HPDE6-E6E7 (cell line): Measurements from ENCODE around the gene PEF1.
A peak's percentile ranks its signal among the peaks of the same experiment; 100 is the strongest.

Source experiments
- DNase-seq: peaks from one replicate; pipeline ENCODE4 v3.0.0; 2011; ENCODE audit warnings: missing footprints; ENCODE audit errors: extremely low spot score

PEF1 gene

DNA sequence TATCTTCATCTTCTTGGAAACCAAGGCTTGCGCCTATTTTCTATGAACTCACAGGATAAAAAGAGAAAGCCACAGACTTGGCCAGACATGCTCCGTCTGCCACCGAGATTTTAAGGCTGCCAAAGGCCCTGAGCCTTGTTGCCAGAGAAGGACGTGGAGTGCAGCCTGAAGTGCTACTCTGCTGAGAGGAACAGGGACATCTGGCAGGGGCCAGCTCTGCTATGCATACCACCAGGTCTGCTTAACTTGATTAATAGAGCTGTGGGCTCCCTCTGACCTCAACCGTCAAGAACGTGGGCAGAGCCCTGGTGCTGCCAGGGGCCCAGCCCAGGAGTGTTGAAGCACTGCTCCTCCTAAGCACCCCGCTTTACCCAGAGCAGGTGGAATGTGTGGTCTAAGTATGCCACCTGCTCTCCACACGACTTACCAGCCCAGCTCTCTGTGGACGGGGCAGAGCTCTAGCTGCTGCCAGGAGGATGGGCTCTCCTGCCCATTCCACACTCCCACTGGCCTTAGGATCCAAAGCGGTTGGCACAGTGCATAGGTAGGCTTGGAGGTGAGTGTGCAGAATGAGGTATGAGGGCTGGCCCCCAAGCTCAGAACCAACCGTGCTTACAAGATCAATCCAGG is 16.6 kb downstream of the PEF1 start:
- DNase-seq, result no peak

DNA sequence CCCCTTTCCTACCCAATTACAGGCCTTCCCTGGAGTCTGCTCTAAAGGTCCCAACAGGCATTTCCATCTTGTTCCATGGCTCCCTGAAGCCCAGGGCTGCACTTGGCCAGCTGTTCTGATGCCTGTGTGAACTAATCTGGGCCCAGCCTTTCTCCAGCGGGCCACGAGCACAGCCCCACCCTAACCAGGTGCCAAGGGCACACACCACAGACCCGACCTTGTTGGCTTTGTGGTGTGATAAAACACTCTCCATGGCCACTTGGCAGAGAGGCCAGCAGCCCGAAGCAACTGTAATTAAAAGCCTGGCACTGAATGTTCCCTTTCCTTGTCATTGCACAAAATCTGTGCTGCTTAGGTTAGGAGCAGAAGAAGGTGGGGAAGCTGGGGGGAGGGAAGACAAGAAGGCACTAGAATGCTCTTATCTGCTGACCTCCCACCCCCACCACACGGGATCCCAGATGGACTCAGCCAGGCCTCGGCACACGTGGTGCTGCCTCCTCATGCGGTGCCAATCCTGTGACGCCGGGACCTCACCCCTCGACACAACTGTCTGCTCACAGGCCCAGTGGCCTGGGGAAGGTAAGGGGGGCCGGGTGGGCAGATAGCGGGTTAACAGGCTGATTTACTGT is 17.3 kb downstream of the PEF1 start:
- no peak for DNase-seq

DNA sequence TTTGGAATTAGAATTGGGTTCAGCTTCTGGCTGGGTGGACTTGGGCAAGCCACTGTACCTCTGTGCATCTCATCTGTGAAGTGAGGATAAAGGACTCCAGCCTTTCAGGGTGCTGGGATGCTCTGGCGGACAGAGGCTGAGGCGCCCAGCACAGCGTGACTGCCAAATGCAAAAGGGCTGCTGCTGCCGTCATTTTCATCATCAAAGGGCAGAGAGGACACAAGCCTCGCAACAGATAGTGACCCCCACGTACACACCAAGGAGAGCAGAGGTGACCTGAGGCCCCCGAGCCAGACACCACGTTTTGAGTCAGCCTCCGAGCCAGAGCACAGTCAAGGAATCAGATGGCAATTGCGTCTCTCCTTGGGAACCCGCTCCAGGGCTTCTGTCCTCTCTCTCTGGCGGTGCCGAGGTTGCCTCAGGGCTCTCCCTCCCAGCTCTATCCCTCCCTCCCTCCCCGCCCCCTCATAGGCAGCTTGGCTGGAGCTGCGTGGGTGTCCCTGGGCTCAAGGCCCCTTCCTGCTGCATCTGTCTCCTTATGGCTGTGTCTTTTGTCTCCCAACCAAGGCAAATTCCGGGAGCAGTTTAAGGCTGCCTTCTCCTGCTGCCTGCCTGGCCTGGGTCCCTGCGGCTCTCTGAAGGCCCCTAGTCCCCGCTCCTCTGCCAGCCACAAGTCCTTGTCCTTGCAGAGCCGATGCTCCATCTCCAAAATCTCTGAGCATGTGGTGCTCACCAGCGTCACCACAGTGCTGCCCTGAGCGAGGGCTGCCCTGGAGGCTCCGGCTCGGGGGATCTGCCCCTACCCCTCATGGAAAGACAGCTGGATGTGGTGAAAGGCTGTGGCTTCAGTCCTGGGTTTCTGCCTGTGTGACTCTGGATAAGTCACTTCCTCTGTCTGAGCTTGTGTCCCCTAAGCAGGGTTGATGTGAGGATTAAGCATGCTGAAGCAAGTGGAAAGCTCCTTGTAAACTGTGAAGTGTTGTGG is 18.2 kb downstream of the PEF1 start:
- DNase-seq, result no peak

DNA sequence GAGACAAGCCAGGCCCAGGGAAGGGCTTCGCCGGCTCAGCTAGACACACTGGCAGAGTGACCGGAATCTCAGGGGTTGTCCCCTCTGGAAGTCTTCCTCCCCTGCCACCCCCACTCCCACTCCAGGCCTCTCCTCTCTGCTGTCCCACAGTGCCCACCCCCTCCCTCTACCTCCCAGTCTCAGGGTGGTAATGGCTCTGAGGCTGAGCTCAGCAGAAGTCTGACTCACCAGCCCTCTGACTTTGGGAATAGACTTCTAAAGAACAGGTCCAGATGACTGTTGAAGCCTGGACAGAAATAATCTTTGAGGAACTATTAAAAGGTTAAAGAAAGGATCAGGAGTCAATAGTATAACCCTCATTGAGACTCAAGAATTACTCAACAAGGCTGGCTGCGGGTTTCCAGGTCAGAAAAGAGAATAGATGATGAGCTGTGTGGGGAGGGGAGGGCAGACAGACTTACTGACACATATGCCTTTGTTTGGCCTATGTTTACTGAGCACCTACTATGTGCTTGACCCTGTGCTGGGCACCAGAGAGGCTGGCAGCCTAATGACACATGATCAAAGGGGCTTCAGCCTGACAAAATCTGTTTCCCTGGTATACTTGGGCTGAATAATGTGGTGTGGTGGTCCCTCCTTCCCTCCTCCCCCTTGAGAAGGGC is 19.0 kb downstream of the PEF1 start:
- DNase-seq, result peak; percentile 38

DNA sequence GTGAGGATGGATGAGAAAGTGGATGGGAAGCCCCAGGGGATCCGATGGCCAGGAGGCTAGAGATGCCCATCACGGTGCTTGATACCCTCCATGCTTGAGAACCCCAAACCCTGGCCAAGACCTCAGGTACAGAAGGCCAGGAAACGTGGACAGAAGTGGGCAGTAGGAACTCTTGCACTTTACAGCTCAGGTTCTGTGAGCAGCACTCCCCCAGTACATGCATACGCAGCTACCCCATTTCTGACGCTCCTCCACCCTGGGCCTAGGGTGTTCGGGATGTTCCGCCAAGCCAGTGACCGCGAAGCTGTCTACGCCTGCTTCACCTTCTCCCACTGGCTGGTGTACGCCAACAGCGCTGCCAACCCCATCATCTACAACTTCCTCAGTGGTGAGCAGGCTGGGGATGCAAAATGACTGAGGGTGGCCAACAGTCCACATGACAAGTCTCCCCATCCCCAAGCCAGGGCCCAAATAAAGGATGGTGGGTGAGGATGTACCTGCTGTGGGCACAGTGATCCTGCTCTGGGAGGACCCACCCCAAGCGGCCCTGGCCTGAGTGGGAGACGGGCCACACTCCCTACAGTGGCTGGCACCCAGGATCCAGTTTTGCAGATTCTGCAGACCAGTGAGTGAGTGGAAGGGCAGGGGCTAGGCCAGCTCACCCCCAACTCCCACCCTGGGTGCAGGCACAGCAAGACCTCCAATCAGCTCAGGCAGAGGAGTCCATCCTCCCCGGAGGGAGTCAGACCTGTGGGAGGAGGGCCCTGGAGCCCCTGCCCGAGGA is 19.8 kb downstream of the PEF1 start:
- no peak for DNase-seq

DNA sequence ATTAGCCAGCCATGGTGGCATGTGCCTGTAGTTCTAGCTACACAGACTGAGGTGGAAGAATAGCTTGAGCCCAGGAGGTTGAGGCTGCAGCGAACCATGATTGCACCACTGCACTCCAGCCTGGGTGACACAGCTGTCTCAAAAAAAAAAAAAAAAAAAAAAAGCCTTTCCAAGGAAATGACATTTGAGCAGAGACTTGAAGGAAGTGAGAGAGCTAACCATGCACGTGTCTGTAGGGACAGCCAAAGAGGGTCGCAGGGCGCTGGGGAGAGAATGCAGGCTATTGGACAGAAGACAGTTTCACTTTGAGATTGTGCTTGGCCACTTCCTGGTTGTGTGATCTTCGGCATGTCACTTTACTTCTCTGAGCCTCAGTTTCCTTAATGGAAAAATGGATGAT is 20.4 kb downstream of the PEF1 start:
- DNase-seq, result no peak

DNA sequence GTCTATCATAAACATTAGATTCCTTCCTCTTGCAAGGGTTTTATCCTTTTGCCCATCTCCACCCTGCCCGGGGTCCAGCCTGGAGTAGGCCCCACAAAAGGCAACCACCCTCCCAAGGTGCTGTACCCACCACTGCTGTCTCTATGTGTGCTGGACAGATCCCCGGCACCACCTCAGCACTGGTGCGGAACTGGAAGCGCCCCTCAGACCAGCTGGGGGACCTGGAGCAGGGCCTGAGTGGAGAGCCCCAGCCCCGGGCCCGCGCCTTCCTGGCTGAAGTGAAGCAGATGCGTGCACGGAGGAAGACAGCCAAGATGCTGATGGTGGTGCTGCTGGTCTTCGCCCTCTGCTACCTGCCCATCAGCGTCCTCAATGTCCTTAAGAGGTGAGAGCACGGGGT is 21.3 kb downstream of the PEF1 start:
- DNase-seq, result no peak

DNA sequence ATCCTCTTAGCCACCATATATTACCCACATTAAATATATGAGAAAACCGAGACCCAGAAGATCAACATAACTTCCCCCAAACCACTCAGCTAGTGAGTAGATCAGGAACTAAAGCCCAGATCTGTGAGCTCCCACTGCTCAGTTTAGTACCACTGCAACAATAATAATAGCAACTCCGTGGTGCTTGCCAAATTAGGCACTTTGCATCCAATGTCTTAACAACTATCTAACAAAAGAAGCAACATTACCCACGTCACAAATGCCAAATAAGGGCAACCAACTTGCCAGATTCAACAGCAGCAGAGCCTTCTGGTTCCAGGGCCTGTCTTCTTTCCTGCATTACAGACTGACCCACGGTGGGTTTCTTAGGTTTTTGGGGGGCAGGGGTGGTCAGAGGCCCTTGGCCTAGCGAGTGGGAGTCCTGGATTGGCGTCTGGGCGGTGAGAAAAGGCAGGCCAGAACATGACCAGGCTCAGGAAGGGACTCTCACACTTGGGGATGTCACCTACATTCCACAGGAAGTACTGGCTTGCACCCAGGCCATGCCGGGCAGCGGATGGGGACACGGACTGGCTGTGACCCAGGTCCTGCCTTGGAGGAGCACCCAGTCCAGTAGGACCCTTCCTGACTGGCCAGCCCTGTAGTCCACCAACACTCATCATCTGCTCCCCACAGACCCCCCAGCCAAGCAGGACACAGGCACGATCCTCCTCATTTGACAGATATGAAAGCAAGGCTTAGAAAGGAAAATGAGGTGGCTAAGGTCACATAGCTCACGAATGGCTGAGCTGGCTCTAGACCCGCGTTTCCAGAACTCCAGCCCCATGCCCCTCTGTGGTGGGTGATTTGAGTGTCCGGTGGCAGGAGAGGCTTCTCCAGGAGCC is 22.6 kb downstream of the PEF1 start:
- no peak for DNase-seq

DNA sequence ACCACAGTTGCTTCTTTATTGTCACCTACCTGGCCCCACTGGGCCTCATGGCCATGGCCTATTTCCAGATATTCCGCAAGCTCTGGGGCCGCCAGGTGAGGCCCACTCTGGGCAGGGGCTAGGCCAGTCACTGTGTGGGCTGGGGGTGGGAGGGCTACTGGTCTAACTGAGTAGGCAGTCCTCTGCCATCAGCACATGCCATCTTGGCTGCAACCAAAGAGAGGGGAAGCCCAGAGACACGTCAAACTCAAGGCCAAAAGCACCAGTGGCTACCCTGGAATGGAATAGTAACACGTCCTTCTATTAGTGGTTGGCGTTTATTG is 23.2 kb downstream of the PEF1 start:
- DNase-seq, result no peak

DNA sequence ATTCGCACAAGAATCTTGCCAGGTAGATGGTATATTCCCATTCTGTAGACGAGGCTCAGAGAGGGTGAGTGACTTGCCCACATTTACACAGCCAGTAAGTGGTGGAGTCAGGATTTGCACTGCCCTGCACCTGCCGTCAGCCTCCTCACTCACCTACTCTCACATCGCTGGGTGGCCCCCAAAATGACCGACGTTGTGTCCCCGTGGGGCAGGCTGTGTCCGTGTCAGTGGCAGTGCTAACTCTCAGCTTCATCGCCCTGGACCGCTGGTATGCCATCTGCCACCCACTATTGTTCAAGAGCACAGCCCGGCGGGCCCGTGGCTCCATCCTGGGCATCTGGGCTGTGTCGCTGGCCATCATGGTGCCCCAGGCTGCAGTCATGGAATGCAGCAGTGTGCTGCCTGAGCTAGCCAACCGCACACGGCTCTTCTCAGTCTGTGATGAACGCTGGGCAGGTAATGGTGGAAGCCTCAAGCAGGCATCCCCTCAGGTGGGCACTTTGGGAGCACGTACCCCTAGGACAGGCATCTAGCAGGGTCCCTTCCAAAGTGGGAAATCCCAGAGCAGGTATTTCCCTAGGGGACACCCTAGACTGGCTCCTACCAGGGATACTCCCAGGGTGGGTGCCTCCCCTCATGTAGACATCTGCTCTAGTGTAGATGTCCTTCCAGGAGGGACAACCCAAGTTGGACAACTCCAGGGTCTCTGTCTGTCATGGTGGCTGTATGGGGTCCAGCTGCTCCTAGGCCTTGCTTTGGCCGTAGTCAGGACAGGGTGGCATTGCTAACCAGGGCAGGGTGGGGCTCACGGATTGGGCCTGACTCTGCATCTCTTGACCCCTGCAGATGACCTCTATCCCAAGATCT is 23.8 kb downstream of the PEF1 start:
- DNase-seq, result no peak

DNA sequence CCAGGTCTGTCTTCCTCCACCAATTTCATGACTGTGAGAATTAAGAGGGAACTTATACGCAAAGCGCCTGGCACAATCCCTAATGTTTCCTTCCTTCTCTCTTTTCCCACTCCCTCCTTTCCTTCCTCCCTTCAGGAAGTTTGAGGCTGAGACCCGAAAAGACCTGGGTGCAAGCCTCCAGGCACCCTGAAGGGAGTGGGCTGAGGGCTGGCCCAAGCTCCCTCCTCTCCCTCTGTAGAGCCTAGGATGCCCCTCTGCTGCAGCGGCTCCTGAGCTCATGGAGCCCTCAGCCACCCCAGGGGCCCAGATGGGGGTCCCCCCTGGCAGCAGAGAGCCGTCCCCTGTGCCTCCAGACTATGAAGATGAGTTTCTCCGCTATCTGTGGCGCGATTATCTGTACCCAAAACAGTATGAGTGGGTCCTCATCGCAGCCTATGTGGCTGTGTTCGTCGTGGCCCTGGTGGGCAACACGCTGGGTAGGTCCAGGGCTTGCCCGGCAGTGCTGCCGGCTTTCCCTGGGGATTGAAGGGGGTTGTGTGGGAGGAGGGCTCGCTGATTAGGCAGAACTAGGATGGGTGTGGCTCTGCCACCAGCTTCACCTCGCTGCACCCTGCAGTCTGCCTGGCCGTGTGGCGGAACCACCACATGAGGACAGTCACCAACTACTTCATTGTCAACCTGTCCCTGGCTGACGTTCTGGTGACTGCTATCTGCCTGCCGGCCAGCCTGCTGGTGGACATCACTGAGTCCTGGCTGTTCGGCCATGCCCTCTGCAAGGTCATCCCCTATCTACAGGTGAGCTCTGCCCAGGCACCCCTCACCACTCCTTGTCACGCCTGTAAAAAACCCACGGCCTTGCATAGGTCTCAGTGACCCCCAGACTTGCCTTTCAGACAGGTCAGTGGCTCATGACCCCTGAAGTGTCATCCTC is 25.5 kb downstream of the PEF1 start:
- DNase-seq, result no peak

DNA sequence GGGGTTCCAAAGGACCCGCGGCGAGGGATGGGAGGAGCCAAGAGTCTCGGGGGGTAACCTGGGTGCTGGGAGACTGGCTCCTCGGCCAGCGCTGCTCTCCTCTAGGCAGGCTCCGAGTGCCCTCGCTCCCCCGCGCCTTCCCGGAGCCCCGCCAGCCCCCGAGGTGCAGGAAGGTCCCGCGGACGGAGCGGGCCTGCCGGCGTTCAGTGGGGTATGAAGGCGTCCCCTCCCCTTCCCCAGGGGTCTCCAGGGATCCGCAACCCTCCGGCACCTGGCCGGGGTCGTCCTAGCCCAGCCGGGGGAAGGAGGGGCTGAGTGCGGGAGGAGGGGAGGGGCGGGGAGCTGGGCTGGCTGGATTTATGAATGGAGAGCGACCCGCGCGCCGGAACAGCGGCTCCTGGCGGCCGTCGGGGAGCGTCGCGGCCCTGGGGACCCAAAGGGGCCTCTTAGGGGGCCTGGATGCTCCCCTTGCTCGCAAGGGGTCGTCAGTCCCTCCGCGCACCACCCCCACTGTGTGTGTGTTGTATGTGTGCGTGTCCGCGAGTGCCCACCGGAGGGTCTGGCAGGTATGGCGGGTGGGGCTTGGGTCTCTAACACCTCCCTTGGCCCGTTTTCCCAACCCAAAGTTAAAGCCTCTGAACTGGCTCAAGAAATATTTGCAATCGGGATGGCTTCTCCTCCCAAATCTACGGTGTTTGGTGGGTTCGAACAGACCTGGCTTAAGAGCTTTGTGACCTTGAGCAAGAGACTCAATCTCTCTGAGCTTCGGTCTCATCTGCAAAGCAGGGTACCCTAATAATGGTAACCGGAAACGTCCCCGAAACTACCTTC is 26.5 kb downstream of the PEF1 start:
- peak; percentile 43 for DNase-seq

DNA sequence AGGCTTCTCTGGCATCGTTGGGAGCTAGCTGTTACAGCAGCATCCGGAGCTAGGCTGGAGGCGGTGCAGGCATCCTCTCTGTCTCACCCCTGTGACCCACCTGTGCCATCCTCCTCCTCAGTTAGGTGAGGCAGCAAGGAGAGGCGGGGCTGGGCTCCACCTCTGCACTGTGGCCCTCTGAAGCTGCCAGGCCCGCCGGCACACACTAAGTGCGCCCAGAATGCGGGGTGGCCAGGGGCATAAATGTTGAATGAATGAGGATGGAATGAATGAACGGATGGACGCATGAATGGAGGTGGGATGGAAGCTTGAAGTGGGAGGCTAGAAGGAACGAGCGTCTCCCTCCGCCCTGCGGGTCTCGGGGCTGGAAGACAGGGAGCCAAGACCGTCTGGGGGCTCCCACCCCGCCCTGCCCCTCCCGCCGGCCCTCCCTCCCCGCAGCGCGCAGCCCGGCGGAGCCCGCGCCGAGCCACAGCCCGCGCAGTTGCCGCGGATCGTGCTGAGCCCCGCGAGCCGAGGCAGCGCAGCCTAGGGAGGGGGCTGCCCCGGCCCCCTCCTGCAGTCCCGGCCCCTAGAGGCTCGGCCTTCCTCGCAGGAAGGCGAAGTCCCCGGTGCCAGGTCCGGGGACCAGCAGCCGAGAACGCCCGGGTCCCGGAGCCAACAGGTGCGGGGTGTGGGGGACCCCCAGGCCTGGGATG is 27.3 kb downstream of the PEF1 start, which contains the start of gene HCRTR1:
Gene HCRTR1 (plus strand): TSS at position 472 of the 698 bp plus-strand sequence. CDS start 1,504 bp downstream, outside the sequence.
- no peak for DNase-seq

DNA sequence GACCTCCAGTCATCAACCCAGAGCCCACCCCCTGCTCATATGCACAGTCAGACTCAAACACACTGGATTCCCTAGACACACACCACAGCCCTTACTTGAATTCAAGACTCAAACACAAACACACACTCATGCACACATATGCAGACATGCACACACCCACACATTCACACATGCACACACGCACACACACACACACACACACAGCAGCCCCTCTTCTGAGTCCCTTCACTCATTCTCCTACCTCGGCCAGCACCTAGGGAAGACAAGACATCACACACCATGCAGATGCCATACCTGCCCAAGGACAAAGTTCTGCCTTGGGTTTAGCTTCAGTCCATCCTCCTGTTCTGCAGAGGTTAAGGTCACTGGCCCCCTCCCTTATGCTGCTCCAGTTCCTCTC is 28.7 kb downstream of the PEF1 start:
- no peak for DNase-seq

DNA sequence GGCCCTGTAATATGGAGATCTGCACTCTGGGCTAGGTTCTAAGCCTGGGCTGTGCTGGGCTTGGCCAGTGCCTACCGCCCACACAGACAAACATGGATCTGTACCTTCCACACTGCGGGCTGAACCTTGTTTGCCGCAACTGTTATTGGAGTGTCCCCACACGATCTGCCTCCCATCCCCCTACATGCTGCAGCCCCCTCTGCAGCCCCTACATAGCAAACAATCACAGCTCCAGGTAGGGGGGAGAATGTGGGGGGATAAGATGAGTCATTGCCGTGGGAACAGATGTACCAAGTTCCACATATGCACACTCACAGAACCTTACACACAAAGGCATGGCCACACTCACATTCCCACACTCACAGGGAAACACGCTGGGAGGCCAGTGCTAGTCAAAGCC is 29.3 kb downstream of the PEF1 start:
- DNase-seq, result no peak

DNA sequence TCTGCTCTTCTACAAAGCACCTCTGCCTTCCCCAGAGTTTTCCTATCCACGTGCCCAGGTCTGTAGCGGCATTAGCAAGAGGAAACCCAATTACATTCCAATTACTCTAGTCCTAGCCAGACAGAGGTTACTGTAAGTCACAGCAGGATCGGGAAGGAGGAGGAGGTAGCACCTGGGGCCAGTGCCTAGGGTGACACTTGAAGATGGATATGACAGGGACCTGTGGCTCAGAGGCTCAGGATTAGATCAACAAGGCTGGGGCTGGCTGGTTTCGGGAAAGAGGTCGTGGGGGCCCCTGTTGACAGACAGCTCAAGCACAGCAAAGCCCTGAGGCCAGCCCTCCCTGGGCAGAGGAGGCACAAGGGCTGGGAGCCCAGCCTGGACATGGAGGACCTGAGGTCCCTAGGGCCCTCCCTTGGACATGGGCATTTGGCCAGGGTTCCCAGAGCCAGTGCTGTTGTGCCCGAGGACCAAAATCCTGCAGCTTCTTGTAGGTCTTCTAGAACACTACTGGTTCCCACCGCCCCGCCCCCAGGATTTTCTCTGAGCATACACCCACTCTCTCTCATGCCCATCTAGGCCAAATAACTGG is 30.2 kb downstream of the PEF1 start:
- no peak for DNase-seq
